Fibroblast of lung (primary cell): ENCODE data around the gene PXN. TPM values are rescaled to one million over a fixed set of nuclear protein-coding genes. Genes with fewer than 3 reads are reported as not detected.

Source experiments
- DNase-seq, 2 donors: peaks; one replicate each; pipeline versions ENCODE4 v3.0.0 to v3.0.0-alpha.2; 2010; ENCODE audit warnings: low read depth in 2 of 2
- H2AFZ ChIP-seq: 2 replicates; pipeline ENCODE4 v1.5.1; 2012; ENCODE audit warnings: low read length, control low read depth, inconsistent platforms
- H3K27ac ChIP-seq: 2 replicates; pipeline ENCODE4 v1.5.1; 2011; ENCODE audit warnings: low read length, control low read depth; ENCODE audit not compliant: insufficient read depth
- H3K27me3 ChIP-seq: 2 replicates; pipeline ENCODE4 v1.5.1; 2011; ENCODE audit warnings: mild to moderate bottlenecking, low read length; ENCODE audit not compliant: control insufficient read depth, insufficient read depth
- H3K36me3 ChIP-seq: 2 replicates; pipeline ENCODE4 v1.5.1; 2011; ENCODE audit warnings: low read length; ENCODE audit not compliant: control insufficient read depth, insufficient read depth
- H3K4me1 ChIP-seq: 2 replicates; pipeline ENCODE4 v1.5.1; 2011; ENCODE audit warnings: low read length; ENCODE audit not compliant: control insufficient read depth, insufficient read depth; ENCODE audit errors: extremely low read depth
- H3K4me2 ChIP-seq: 2 replicates; pipeline ENCODE4 v1.5.1; 2011; ENCODE audit warnings: low read length, control low read depth; ENCODE audit not compliant: insufficient read depth; ENCODE audit errors: extremely low read depth
- H3K4me3 ChIP-seq, 4 experiments: fragments of 200-600 bp in 1 of 4; sonication (generic) in 1 of 4; replicated peaks in 1 of 4; 2 replicates each; pipeline ENCODE4 v1.5.1; 2011 to 2016; ENCODE audit warnings: low read length in 4 of 4, low read depth in 3 of 4, mild to moderate bottlenecking in 3 of 4, control low read depth in 2 of 4, inconsistent platforms in 1 of 4, mixed read lengths in 1 of 4; ENCODE audit not compliant: insufficient read depth in 1 of 4; ENCODE audit errors: control extremely low read depth in 1 of 4
- H3K79me2 ChIP-seq: 2 replicates; pipeline ENCODE4 v1.5.1; 2012; ENCODE audit warnings: mild to moderate bottlenecking, low read length, inconsistent platforms; ENCODE audit not compliant: control insufficient read depth, insufficient read depth
- H3K9ac ChIP-seq: 2 replicates; pipeline ENCODE4 v1.5.1; 2011; ENCODE audit warnings: mild to moderate bottlenecking, low read length, control low read depth; ENCODE audit not compliant: insufficient read depth
- H3K9me3 ChIP-seq: 2 replicates; pipeline ENCODE4 v1.5.1; 2012; ENCODE audit warnings: low read depth, low read length; ENCODE audit not compliant: control insufficient read depth, insufficient read depth
- H4K20me1 ChIP-seq: 2 replicates; pipeline ENCODE4 v1.5.1; 2011; ENCODE audit warnings: low read length; ENCODE audit not compliant: control insufficient read depth, insufficient read depth; ENCODE audit errors: extremely low read depth
- EZH2 ChIP-seq: IDR thresholded peaks from 2 replicates; pipeline ENCODE4 v1.5.1; 2012; ENCODE audit warnings: low read length, control low read depth, mild to moderate bottlenecking; ENCODE audit errors: missing control alignments
- polyA plus RNA-seq, 2 donors: library from polyadenylated mRNA; depleted of rRNA in 1 of 2; stranded (reverse) in 1 of 2; unstranded in 1 of 2; fragments of >200 nt; gene quantifications; 2 replicates each; pipeline ENCODE4 v1.2.1, GENCODE V29; 2011 to 2012; ENCODE audit warnings: missing spikeins in 1 of 2
- total RNA-seq: library from RNA; depleted of rRNA; stranded (reverse); fragments of >200 nt; gene quantifications from 2 replicates; pipeline ENCODE4 v1.2.1, GENCODE V29; 2014
- TF ChIP-seq, protein P1 (sequence below), 2 donors: IDR thresholded peaks in 1 of 2; conservative IDR thresholded peaks in 1 of 2; 1 replicate in 1 of 2; 2 replicates in 1 of 2; pipeline ENCODE4 v1.5.1; 2011 to 2012; ENCODE audit warnings: low read length in 2 of 2, control low read depth in 1 of 2, inconsistent platforms in 1 of 2, low read depth in 1 of 2, mild to moderate bottlenecking in 1 of 2

Gene PXN
- total and polyA plus RNA-seq, 2 donors (not counting 1 experiment from before 2014, with no cell fraction given), result 21.5 to 31.4 TPM

DNA sequence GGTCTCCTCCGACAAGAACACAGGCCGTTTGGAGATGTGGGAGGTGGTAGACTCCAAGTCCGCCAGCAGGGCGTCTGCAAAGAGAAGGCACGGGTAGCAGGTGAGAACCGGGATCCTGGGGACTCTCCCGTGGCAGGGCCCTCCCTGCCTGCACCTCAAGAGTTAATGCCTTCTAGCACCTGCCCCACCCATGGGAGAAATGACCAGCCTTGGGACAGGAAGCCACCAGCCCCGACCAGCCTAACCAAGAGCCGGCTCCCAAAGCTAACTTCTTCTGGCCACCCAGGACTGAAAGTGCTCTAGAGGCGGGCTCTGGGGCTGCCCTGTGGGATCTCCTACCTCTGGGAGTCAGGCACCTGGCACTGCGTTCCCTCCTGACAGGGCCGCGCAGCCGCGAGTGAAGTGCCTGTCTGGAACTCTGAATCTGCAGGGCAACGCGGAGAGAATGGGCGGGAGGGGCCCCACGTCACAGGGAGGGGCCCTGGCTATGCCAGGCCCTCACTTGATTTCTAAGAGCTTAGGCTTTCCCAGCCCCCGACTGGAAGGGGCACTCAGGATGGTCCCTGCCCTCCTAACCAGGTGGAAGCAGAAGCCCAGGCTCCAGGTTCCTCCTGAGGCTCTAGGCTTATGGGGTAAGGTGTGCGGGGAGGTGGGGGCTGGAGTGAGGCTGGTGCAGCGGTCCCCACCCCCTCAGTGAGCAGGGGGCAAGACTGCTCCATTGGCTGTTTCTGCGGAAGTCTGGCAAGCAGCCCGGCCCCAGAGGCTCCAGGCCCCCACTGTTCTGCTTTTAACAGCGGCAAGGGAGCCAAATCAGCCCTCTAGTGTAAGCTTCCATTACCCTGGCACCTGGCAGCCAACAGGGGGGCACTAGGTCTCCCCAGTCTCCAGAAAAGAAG is 41.0 kb downstream of the PXN start:
- peaks cover 36% of the 10 kb centered on the region for H3K36me3 ChIP-seq
- H3K4me3 ChIP-seq, result no peak overlapping the region
- no peak overlapping the region for H3K9ac ChIP-seq
- H2AFZ ChIP-seq, result no peak overlapping the region
- H3K4me2 ChIP-seq, result no peak overlapping the region
- H4K20me1 ChIP-seq, result no peaks in the 10 kb centered on the region
- TF ChIP-seq, protein P1, sequence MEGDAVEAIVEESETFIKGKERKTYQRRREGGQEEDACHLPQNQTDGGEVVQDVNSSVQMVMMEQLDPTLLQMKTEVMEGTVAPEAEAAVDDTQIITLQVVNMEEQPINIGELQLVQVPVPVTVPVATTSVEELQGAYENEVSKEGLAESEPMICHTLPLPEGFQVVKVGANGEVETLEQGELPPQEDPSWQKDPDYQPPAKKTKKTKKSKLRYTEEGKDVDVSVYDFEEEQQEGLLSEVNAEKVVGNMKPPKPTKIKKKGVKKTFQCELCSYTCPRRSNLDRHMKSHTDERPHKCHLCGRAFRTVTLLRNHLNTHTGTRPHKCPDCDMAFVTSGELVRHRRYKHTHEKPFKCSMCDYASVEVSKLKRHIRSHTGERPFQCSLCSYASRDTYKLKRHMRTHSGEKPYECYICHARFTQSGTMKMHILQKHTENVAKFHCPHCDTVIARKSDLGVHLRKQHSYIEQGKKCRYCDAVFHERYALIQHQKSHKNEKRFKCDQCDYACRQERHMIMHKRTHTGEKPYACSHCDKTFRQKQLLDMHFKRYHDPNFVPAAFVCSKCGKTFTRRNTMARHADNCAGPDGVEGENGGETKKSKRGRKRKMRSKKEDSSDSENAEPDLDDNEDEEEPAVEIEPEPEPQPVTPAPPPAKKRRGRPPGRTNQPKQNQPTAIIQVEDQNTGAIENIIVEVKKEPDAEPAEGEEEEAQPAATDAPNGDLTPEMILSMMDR (conservative IDR thresholded peaks at IDR 0.05 in 1 of 2, IDR thresholded peaks at IDR 0.05 in 1 of 2; ENCODE audit: low read depth in 1 of 2, low read length in 2 of 2), result no peak
- no peak for TF ChIP-seq EZH2
- H3K9me3 ChIP-seq, result no peaks in the 10 kb centered on the region
- peaks cover 64% of the 10 kb centered on the region for H3K79me2 ChIP-seq
- no peak for DNase-seq
- peak overlapping the region; percentile 42 for H3K27ac ChIP-seq
- no peaks in the 10 kb centered on the region for H3K27me3 ChIP-seq
- H3K4me1 ChIP-seq, result peaks cover 17% of the 10 kb centered on the region

DNA sequence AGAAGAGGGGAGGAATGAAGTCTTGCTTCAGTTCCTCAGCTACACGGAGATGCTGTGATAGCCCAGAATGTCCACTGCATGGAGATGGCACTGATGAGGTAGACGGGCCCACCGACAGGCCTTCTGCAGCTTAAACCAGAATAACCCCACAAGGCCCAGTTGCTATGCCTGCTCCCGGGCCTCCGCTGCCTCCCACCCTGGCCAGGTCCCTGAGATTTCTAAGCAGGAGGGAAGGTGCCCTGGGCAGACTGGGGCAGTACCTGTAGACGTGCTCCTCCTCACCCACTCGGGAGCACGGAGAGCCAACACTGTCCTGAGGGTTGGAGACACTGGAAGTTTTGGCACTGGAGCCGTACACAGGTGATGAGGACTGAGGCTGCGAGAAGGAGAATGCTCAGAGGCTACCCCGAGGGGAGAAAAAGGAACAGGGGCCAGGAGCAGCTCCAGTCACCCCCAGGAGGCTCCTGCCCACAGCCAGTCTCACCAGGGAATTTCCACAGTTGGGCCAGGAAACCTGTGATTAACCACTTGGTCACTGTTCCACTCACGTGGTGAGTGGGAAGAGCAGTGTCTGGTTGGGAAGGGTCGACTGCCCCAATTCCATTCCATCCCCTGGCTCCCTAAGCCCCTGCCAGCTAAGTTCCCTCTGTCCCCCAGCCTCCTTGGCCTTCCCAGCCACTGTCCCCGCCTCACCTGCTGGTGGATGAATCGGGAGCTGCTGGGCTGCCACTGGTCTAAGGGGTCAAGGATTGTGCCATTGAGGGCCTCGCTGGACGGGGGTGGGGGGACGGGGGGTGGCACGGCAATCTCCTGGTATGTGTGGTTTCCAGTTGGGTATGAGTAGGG is 41.8 kb downstream of the PXN start:
- Histone ChIP-seq H3K9ac (no peak overlapping the region), H3K36me3 (peaks cover 42% of the 10 kb centered on the region), H3K27ac (no peak overlapping the region), H2AFZ (no peak overlapping the region), H3K27me3 (no peaks in the 10 kb centered on the region), H3K9me3 (no peaks in the 10 kb centered on the region), H3K79me2 (peaks cover 55% of the 10 kb centered on the region), H3K4me2 (no peak overlapping the region), H3K4me3 (no peak overlapping the region), H4K20me1 (no peaks in the 10 kb centered on the region), H3K4me1 (peaks cover 9% of the 10 kb centered on the region)
- TF ChIP-seq, protein P1 (conservative IDR thresholded peaks at IDR 0.05 in 1 of 2, IDR thresholded peaks at IDR 0.05 in 1 of 2; ENCODE audit: low read depth in 1 of 2, low read length in 2 of 2), result no peak
- TF ChIP-seq EZH2, result no peak
- no peak for DNase-seq

DNA sequence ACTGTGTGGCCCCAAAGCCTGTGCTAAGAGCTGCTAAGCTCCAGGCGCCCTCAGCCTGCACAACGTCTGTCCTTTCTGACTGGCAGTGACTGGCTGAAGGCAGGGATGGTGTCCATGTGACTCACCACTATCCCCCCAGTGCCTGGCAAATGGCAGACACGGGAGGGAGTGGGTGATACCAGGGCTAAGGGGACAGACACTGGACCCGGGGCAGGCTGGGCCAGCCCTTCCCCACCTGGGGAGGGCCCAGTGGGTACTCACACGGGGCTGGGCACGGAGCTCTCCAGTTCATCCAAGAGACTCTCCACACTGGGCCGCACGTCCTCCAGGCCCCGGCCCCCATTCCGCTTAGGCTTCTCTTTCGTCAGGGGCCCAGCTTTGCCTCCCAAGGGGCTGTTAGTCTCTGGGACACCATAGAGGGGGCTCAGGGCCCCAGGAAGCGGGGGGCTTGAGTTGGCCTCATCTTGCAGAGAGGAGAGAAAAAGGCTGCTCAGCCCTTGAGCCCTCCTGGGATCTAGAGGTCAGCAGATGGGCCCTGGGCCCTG is 43.2 kb downstream of the PXN start:
- Histone ChIP-seq H3K79me2 (peaks cover 42% of the 10 kb centered on the region), H3K9me3 (no peaks in the 10 kb centered on the region), H4K20me1 (no peaks in the 10 kb centered on the region), H3K36me3 (peaks cover 43% of the 10 kb centered on the region), H3K27me3 (no peaks in the 10 kb centered on the region), H3K27ac (no peak overlapping the region), H3K4me1 (peaks cover 3% of the 10 kb centered on the region), H3K4me3 (no peak overlapping the region), H3K4me2 (no peak overlapping the region), H2AFZ (no peak overlapping the region), H3K9ac (no peak overlapping the region)
- DNase-seq, result no peak
- TF ChIP-seq, protein P1 (conservative IDR thresholded peaks at IDR 0.05 in 1 of 2, IDR thresholded peaks at IDR 0.05 in 1 of 2; ENCODE audit: low read depth in 1 of 2, low read length in 2 of 2), result no peak
- no peak for TF ChIP-seq EZH2
